SK-N-SH (cell line): Measurements from ENCODE around the gene RPE65.
"Not testable (repeated sequence)": the region's sequence is repeated elsewhere in the genome, so short reads cannot be mapped to it uniquely, and the experiment has no call there.

Experiments
- CTCF ChIP-seq: fragments of 200-600 bp; sonication (generic); IDR thresholded peaks from 2 replicates; pipeline ENCODE4 v1.6.1; 2017; ENCODE audit warnings: antibody characterized with exemption, mild to moderate bottlenecking, moderate library complexity
- EZH2phosphoT487 ChIP-seq: fragments of 200-600 bp; sonication (generic); IDR thresholded peaks from 2 replicates; pipeline ENCODE4 v1.6.1; 2017; ENCODE audit warnings: low read depth, mixed run types, mild to moderate bottlenecking, antibody characterized with exemption, moderate library complexity, borderline replicate concordance
- FOSL2 ChIP-seq: IDR thresholded peaks from 2 replicates; pipeline ENCODE4 v1.4.0; 2012; ENCODE audit warnings: low read depth, mild to moderate bottlenecking, moderate library complexity, borderline replicate concordance
- MEF2A ChIP-seq: IDR thresholded peaks from 2 replicates; pipeline ENCODE4 v1.4.0; 2012; ENCODE audit warnings: low read depth, borderline replicate concordance
- PBX3 ChIP-seq: IDR thresholded peaks from 2 replicates; pipeline ENCODE4; 2012
- REST ChIP-seq: IDR thresholded peaks from 2 replicates; pipeline ENCODE4 v1.6.1; 2012; ENCODE audit warnings: mild to moderate bottlenecking, low read depth, low read length, moderate library complexity
- SMC3 ChIP-seq: IDR thresholded peaks from 2 replicates; pipeline ENCODE4 v1.6.1; 2012; ENCODE audit warnings: low read depth, low read length, improper control_type of control experiment
- USF2 ChIP-seq: fragments of 150-350 bp; IDR thresholded peaks from 2 replicates; pipeline ENCODE4 v1.6.1; 2017; ENCODE audit warnings: antibody characterized with exemption, low read length, low read depth, borderline replicate concordance

- TF ChIP-seq CTCF, SMC3, USF2, EZH2phosphoT487, REST, MEF2A, PBX3, FOSL2: not testable (repeated sequence)
These were observed 42.5 kb upstream of the RPE65 start for GRCh38 chr1:68492255-68492654.
